ENCODE data around the gene HOXA3. TPM values are rescaled to one million over a fixed set of nuclear protein-coding genes. Genes with fewer than 3 reads are reported as not detected.

HOXA3 gene
- total and polyA plus RNA-seq, 2 of the 13 experiments (the other 11 are each of a cell fraction or from before 2014, with no cell fraction given): 2.9 to 4.6 TPM

GRCh38 chr7:27150568-27151340 lies 1.6 kb downstream of the HOXA3 start (continued):
- no peak for TF ChIP-seq PRDM15 (CRISPR knock-in tag; IDR thresholded peaks at IDR 0.05)
- TF ChIP-seq FOXP1 (IDR thresholded peaks at IDR 0.05): no peak
- TF ChIP-seq FOXP1 (CRISPR knock-in tag; IDR thresholded peaks at IDR 0.05): no peak
- TF ChIP-seq SIN3B (IDR thresholded peaks at IDR 0.05; ENCODE audit: low read length): no peak
- TF ChIP-seq ZNF501 (CRISPR knock-in tag; IDR thresholded peaks at IDR 0.05): 0 out of 2 replicates have a peak, but pooled peaks have one; percentile 26
- TF ChIP-seq, protein P1, sequence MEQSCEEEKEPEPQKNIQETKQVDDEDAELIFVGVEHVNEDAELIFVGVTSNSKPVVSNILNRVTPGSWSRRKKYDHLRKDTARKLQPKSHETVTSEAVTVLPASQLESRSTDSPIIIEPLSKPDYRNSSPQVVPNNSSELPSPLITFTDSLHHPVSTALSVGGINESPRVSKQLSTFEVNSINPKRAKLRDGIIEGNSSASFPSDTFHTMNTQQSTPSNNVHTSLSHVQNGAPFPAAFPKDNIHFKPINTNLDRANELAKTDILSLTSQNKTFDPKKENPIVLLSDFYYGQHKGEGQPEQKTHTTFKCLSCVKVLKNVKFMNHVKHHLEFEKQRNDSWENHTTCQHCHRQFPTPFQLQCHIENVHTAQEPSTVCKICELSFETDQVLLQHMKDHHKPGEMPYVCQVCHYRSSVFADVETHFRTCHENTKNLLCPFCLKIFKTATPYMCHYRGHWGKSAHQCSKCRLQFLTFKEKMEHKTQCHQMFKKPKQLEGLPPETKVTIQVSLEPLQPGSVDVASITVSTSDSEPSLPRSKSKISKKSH (CRISPR knock-in tag; IDR thresholded peaks at IDR 0.05; ENCODE audit: borderline replicate concordance): peak; percentile 83
- peak; percentile 65; the same call in 1 of the 2 replicates for TF ChIP-seq ZMAT3 (CRISPR knock-in tag; conservative IDR thresholded peaks at IDR 0.05)
- TF ChIP-seq ZNF468 (CRISPR knock-in tag; IDR thresholded peaks at IDR 0.05): no peak
- TF ChIP-seq ZNF768 (CRISPR knock-in tag; IDR thresholded peaks at IDR 0.05): peak; percentile 23; the same call in 1 of the 2 replicates
- TF ChIP-seq, protein P2, sequence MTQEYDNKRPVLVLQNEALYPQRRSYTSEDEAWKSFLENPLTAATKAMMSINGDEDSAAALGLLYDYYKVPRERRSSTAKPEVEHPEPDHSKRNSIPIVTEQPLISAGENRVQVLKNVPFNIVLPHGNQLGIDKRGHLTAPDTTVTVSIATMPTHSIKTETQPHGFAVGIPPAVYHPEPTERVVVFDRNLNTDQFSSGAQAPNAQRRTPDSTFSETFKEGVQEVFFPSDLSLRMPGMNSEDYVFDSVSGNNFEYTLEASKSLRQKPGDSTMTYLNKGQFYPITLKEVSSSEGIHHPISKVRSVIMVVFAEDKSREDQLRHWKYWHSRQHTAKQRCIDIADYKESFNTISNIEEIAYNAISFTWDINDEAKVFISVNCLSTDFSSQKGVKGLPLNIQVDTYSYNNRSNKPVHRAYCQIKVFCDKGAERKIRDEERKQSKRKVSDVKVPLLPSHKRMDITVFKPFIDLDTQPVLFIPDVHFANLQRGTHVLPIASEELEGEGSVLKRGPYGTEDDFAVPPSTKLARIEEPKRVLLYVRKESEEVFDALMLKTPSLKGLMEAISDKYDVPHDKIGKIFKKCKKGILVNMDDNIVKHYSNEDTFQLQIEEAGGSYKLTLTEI (CRISPR knock-in tag; conservative IDR thresholded peaks at IDR 0.05): no peak
- TF ChIP-seq YEATS2 (CRISPR knock-in tag; IDR thresholded peaks at IDR 0.05; ENCODE audit: borderline replicate concordance): no peak
- no peak for TF ChIP-seq NR2F6 (IDR thresholded peaks at IDR 0.05)
- no peak for TF ChIP-seq NR2F6 (CRISPR knock-in tag; IDR thresholded peaks at IDR 0.05)
- TF ChIP-seq ZNF12 (CRISPR knock-in tag; IDR thresholded peaks at IDR 0.05): no peak
- TF ChIP-seq ZNF24 (IDR thresholded peaks at IDR 0.05): no peak
- TF ChIP-seq, protein P3, sequence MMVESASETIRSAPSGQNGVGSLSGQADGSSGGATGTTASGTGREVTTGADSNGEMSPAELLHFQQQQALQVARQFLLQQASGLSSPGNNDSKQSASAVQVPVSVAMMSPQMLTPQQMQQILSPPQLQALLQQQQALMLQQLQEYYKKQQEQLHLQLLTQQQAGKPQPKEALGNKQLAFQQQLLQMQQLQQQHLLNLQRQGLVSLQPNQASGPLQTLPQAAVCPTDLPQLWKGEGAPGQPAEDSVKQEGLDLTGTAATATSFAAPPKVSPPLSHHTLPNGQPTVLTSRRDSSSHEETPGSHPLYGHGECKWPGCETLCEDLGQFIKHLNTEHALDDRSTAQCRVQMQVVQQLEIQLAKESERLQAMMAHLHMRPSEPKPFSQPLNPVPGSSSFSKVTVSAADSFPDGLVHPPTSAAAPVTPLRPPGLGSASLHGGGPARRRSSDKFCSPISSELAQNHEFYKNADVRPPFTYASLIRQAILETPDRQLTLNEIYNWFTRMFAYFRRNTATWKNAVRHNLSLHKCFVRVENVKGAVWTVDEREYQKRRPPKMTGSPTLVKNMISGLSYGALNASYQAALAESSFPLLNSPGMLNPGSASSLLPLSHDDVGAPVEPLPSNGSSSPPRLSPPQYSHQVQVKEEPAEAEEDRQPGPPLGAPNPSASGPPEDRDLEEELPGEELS (CRISPR knock-in tag; IDR thresholded peaks at IDR 0.05): peak; percentile 34; the same call in 1 of the 2 replicates
- TF ChIP-seq, protein P4, sequence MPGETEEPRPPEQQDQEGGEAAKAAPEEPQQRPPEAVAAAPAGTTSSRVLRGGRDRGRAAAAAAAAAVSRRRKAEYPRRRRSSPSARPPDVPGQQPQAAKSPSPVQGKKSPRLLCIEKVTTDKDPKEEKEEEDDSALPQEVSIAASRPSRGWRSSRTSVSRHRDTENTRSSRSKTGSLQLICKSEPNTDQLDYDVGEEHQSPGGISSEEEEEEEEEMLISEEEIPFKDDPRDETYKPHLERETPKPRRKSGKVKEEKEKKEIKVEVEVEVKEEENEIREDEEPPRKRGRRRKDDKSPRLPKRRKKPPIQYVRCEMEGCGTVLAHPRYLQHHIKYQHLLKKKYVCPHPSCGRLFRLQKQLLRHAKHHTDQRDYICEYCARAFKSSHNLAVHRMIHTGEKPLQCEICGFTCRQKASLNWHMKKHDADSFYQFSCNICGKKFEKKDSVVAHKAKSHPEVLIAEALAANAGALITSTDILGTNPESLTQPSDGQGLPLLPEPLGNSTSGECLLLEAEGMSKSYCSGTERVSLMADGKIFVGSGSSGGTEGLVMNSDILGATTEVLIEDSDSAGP (CRISPR knock-in tag; IDR thresholded peaks at IDR 0.05; ENCODE audit: borderline replicate concordance): peak; percentile 65; the same call in 1 of the 2 replicates
- TF ChIP-seq TBX2 (CRISPR knock-in tag; IDR thresholded peaks at IDR 0.05; ENCODE audit: borderline replicate concordance): peak; percentile 44; the same call in 1 of the 2 replicates
- TF ChIP-seq ZNF607 (CRISPR knock-in tag; IDR thresholded peaks at IDR 0.05; ENCODE audit: borderline replicate concordance): no peak

All from HepG2 (cell line).